ENCODE data around the gene HOXC12.

HOXC12 gene

GRCh38 chr12:53963005-53963404 lies 8.3 kb downstream of the HOXC12 start:
- H4K20me1 ChIP-seq (ENCODE audit: insufficient read depth, low read length), result no peaks in the 10 kb centered on the region
- H3K79me2 ChIP-seq (ENCODE audit: low read length), result no peaks in the 10 kb centered on the region
- H3K4me1 ChIP-seq (ENCODE audit: low read length), result peaks cover 3% of the 10 kb centered on the region; the same call in 1 of the 2 replicates
- no peak overlapping the region for H3K4me2 ChIP-seq (ENCODE audit: low read length)
- no peaks in the 10 kb centered on the region for H3K36me3 ChIP-seq (replicated peaks; ENCODE audit: low read depth, low read length)
- no peaks in the 10 kb centered on the region for H3K9me3 ChIP-seq (ENCODE audit: insufficient read depth, low read length)
- H3K27me3 ChIP-seq (ENCODE audit: low read depth, low read length), result peaks cover 17% of the 10 kb centered on the region
- no peak overlapping the region for H3K9ac ChIP-seq (ENCODE audit: low read length)
- no peak overlapping the region for H3K4me3 ChIP-seq (ENCODE audit: low read length)
- H2AFZ ChIP-seq (ENCODE audit: low read depth, low read length), result no peak overlapping the region
- no peak overlapping the region for H3K27ac ChIP-seq (ENCODE audit: low read length)
- TF ChIP-seq EZH2phosphoT487 (IDR thresholded peaks at IDR 0.05; ENCODE audit: low read depth), result no peak

DNA sequence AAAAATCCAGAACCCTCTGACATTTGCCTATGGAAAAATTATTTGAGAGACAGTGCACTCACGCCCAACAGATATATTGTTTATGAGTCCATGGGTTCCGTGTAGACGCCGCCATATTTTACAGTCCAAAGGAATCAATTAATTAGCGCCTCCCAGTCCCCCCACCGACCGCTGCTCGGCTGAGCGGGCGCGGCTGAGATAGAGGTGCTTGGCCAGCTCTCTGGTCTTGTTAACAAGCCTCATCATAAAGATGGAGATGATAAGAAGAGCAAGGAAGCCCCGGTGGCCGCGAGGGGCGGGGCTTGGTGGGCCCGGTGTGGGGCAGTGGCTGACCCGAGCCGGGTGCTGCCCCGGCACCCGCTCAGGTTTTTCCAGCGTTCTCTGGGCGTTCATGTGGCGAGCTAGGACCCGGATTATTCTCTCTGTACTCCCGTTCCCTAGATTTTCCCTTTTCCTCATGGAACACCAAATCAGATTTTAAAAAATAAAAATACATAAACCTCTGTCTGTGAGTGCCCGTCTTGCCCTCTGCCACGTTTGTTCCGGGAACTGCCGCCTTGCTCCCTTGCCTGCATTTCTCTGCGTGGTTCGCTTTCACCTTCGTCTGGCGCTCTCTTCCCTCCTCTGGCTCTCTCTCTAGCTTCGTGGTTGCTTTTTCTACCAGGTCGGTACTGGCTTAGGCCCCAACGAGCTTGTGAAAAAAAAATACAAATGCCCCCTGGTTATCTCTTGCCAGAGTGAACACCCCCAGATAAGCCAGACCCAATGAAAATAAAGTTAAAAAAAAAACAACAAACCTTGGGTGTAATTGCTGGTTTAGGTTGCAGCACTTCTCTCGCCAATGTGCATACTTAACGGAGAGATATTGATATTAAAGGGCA lies 9.0 kb downstream of the HOXC12 start:
- Histone ChIP-seq H3K36me3 (replicated peaks; ENCODE audit: low read depth, low read length) (no peaks in the 10 kb centered on the region), H4K20me1 (ENCODE audit: insufficient read depth, low read length) (no peaks in the 10 kb centered on the region), H3K79me2 (ENCODE audit: low read length) (no peaks in the 10 kb centered on the region), H3K4me2 (ENCODE audit: low read length) (0 out of 2 replicates have a peak overlapping the region, but pooled peaks have one; percentile 18), H3K27ac (ENCODE audit: low read length) (no peak overlapping the region), H3K4me3 (ENCODE audit: low read length) (no peak overlapping the region), H3K27me3 (ENCODE audit: low read depth, low read length) (peaks cover 11% of the 10 kb centered on the region), H3K4me1 (ENCODE audit: low read length) (peaks cover 3% of the 10 kb centered on the region; the same call in 1 of the 2 replicates), H3K9me3 (ENCODE audit: insufficient read depth, low read length) (no peaks in the 10 kb centered on the region), H3K9ac (ENCODE audit: low read length) (no peak overlapping the region), H2AFZ (ENCODE audit: low read depth, low read length) (no peak overlapping the region)
- TF ChIP-seq EZH2phosphoT487 (IDR thresholded peaks at IDR 0.05; ENCODE audit: low read depth), result no peak
- TF ChIP-seq, protein P1, sequence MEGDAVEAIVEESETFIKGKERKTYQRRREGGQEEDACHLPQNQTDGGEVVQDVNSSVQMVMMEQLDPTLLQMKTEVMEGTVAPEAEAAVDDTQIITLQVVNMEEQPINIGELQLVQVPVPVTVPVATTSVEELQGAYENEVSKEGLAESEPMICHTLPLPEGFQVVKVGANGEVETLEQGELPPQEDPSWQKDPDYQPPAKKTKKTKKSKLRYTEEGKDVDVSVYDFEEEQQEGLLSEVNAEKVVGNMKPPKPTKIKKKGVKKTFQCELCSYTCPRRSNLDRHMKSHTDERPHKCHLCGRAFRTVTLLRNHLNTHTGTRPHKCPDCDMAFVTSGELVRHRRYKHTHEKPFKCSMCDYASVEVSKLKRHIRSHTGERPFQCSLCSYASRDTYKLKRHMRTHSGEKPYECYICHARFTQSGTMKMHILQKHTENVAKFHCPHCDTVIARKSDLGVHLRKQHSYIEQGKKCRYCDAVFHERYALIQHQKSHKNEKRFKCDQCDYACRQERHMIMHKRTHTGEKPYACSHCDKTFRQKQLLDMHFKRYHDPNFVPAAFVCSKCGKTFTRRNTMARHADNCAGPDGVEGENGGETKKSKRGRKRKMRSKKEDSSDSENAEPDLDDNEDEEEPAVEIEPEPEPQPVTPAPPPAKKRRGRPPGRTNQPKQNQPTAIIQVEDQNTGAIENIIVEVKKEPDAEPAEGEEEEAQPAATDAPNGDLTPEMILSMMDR (IDR thresholded peaks at IDR 0.05; ENCODE audit: low read depth, low read length), result no peak

DNA sequence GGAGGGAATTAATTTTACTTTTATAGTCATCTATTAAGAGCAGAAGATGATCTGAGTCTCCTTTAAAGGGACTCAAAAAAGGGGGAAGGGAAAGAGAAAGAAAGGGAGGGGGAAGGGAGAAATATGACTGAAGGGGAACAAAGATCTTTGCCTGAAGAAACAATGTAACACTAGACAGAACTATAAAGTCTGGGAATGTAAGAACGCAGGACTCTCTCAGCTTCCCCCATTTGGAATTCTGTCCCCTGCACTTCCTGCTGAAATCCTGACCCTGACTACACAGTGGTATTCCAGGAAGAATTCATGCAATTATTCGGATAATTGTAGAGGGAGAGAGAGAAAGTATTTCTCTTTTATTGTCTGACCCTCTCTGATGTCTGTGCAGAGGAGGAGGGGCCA lies 9.6 kb downstream of the HOXC12 start:
- Histone ChIP-seq H3K27ac (ENCODE audit: low read length) (no peak overlapping the region), H3K4me1 (ENCODE audit: low read length) (peaks cover 3% of the 10 kb centered on the region; the same call in 1 of the 2 replicates), H3K4me2 (ENCODE audit: low read length) (0 out of 2 replicates have a peak overlapping the region, but pooled peaks have one; percentile 18), H3K27me3 (ENCODE audit: low read depth, low read length) (peaks cover 16% of the 10 kb centered on the region), H3K9me3 (ENCODE audit: insufficient read depth, low read length) (no peaks in the 10 kb centered on the region), H3K79me2 (ENCODE audit: low read length) (no peaks in the 10 kb centered on the region), H2AFZ (ENCODE audit: low read depth, low read length) (no peak overlapping the region), H4K20me1 (ENCODE audit: insufficient read depth, low read length) (no peaks in the 10 kb centered on the region), H3K9ac (ENCODE audit: low read length) (no peak overlapping the region), H3K36me3 (replicated peaks; ENCODE audit: low read depth, low read length) (no peaks in the 10 kb centered on the region), H3K4me3 (ENCODE audit: low read length) (no peak overlapping the region)
- no peak for TF ChIP-seq EZH2phosphoT487 (IDR thresholded peaks at IDR 0.05; ENCODE audit: low read depth)
- TF ChIP-seq, protein P1 (IDR thresholded peaks at IDR 0.05; ENCODE audit: low read depth, low read length), result no peak

- peak overlapping the region; percentile 47 for H3K4me2 ChIP-seq (ENCODE audit: low read length)
These were observed 10.8 kb downstream of the HOXC12 start for GRCh38 chr12:53965281-53966084.

More at GRCh38 chr12:53965281-53966084, 10.8 kb downstream of the HOXC12 start:
- peak overlapping the region; percentile 40 for H3K4me3 ChIP-seq (ENCODE audit: low read length)
- no peaks in the 10 kb centered on the region for H4K20me1 ChIP-seq (ENCODE audit: insufficient read depth, low read length)
- no peak overlapping the region; the same call in 1 of the 2 replicates for H2AFZ ChIP-seq (ENCODE audit: low read depth, low read length)
- no peaks in the 10 kb centered on the region for H3K9me3 ChIP-seq (ENCODE audit: insufficient read depth, low read length)
- H3K79me2 ChIP-seq (ENCODE audit: low read length), result no peaks in the 10 kb centered on the region
- H3K9ac ChIP-seq (ENCODE audit: low read length), result no peak overlapping the region
- no peaks in the 10 kb centered on the region for H3K36me3 ChIP-seq (replicated peaks; ENCODE audit: low read depth, low read length)
- TF ChIP-seq, protein P1 (IDR thresholded peaks at IDR 0.05; ENCODE audit: low read depth, low read length), result no peak
- no peak for TF ChIP-seq EZH2phosphoT487 (IDR thresholded peaks at IDR 0.05; ENCODE audit: low read depth)
- no peak overlapping the region for H3K27ac ChIP-seq (ENCODE audit: low read length)
- peaks cover 25% of the 10 kb centered on the region for H3K27me3 ChIP-seq (ENCODE audit: low read depth, low read length)
- peaks cover 3% of the 10 kb centered on the region; the same call in 1 of the 2 replicates for H3K4me1 ChIP-seq (ENCODE audit: low read length)

Measured in OCI-LY3 (cell line).